Nephron (organoid): Measurements from ENCODE around the gene ANKRD24.
"Not testable (repeated sequence)": the region's sequence is repeated elsewhere in the genome, so short reads cannot be mapped to it uniquely, and the experiment has no call there.

Experiments
- H3K27ac Mint-ChIP-seq, 3 experiments: 2 replicates each; pipeline ENCODE4 v1.8.0; 2020; ENCODE audit warnings: mixed read lengths in 3 of 3, mild to moderate bottlenecking in 2 of 3, moderate library complexity in 1 of 3
- H3K27me3 Mint-ChIP-seq: 2 replicates; pipeline ENCODE4 v1.8.0; 2021; ENCODE audit warnings: low read depth, mild to moderate bottlenecking, moderate library complexity, mixed read lengths
- H3K36me3 Mint-ChIP-seq: 2 replicates; pipeline ENCODE4 v1.8.0; 2020; ENCODE audit warnings: low read depth, mixed read lengths
- H3K4me1 Mint-ChIP-seq: 2 replicates; pipeline ENCODE4 v1.8.0; 2020; ENCODE audit warnings: mixed read lengths
- H3K4me3 Mint-ChIP-seq, 3 experiments: 2 replicates each; pipeline ENCODE4 v1.8.0; 2020; ENCODE audit warnings: mild to moderate bottlenecking in 3 of 3, mixed read lengths in 3 of 3, moderate library complexity in 2 of 3
- H3K9me3 Mint-ChIP-seq: 2 replicates; pipeline ENCODE4 v1.8.0; 2020; ENCODE audit warnings: mixed read lengths
- CTCF ChIP-seq, 3 experiments: fragments of 200-600 bp; sonication (generic); IDR thresholded peaks; one replicate each; pipeline ENCODE4 v1.5.0; 2021; ENCODE audit warnings: antibody characterized with exemption in 3 of 3; ENCODE audit not compliant: unreplicated experiment in 3 of 3

Gene ANKRD24

GRCh38 chr19:4241824-4242430, 59.4 kb downstream of the ANKRD24 start:
- no peaks in the 10 kb centered on the region for H3K4me1 Mint-ChIP-seq
- no peak overlapping the region for H3K27ac Mint-ChIP-seq
- no peaks in the 10 kb centered on the region for H3K9me3 Mint-ChIP-seq
- H3K36me3 Mint-ChIP-seq, result no peaks in the 10 kb centered on the region
- no peak for TF ChIP-seq CTCF (IDR thresholded peaks at IDR 0.05; ENCODE audit: unreplicated experiment in 3 of 3)
- H3K4me3 Mint-ChIP-seq, result no peak overlapping the region
- H3K27me3 Mint-ChIP-seq, result no peaks in the 10 kb centered on the region

GRCh38 chr19:4245938-4246337, 63.4 kb downstream of the ANKRD24 start:
- not testable (repeated sequence) for H3K4me1 Mint-ChIP-seq, H3K27me3 Mint-ChIP-seq, H3K27ac Mint-ChIP-seq, H3K4me3 Mint-ChIP-seq, H3K9me3 Mint-ChIP-seq
- H3K36me3 Mint-ChIP-seq, result peaks cover 20% of the 10 kb centered on the region

- no peaks in the 10 kb centered on the region for H3K27me3 Mint-ChIP-seq
- H3K36me3 Mint-ChIP-seq, result peaks cover 31% of the 10 kb centered on the region
- H3K9me3 Mint-ChIP-seq, result no peaks in the 10 kb centered on the region
- TF ChIP-seq CTCF (IDR thresholded peaks at IDR 0.05; ENCODE audit: unreplicated experiment in 3 of 3), result peak; percentile 31 to 63 (median 39)
- H3K4me1 Mint-ChIP-seq, result no peaks in the 10 kb centered on the region
- H3K4me3 Mint-ChIP-seq, result peak within 1 kb of the TSS; percentile 86 to 92 (median 92)
- peak within 1 kb of the TSS; percentile 94 to 99 (median 98) for H3K27ac Mint-ChIP-seq
Observed at GRCh38 chr19:4246767-4247593, 64.5 kb downstream of the ANKRD24 start, which contains the start of gene YJU2. Gene YJU2 (plus strand): TSS chr19:4247080. CDS start chr19:4247147, 67 bp downstream.

- no peaks in the 10 kb centered on the region for H3K4me1 Mint-ChIP-seq
- H3K4me3 Mint-ChIP-seq, result no peak overlapping the region
- peaks cover 66% of the 10 kb centered on the region for H3K36me3 Mint-ChIP-seq
- no peak for TF ChIP-seq CTCF (IDR thresholded peaks at IDR 0.05; ENCODE audit: unreplicated experiment in 3 of 3)
- H3K27ac Mint-ChIP-seq, result no peak overlapping the region
- H3K27me3 Mint-ChIP-seq, result no peaks in the 10 kb centered on the region
- H3K9me3 Mint-ChIP-seq, result peaks cover 5% of the 10 kb centered on the region
Observed at GRCh38 chr19:4256563-4256962, 74.1 kb downstream of the ANKRD24 start.

GRCh38 chr19:4257025-4257424, 74.5 kb downstream of the ANKRD24 start:
- no peaks in the 10 kb centered on the region for H3K4me1 Mint-ChIP-seq
- no peak overlapping the region for H3K4me3 Mint-ChIP-seq
- peaks cover 5% of the 10 kb centered on the region for H3K9me3 Mint-ChIP-seq
- no peak overlapping the region for H3K27ac Mint-ChIP-seq
- H3K27me3 Mint-ChIP-seq, result no peaks in the 10 kb centered on the region
- H3K36me3 Mint-ChIP-seq, result peaks cover 61% of the 10 kb centered on the region
- no peak for TF ChIP-seq CTCF (IDR thresholded peaks at IDR 0.05; ENCODE audit: unreplicated experiment in 3 of 3)

GRCh38 chr19:4258181-4258580, 75.7 kb downstream of the ANKRD24 start:
- no peak overlapping the region for H3K4me3 Mint-ChIP-seq
- no peak for TF ChIP-seq CTCF (IDR thresholded peaks at IDR 0.05; ENCODE audit: unreplicated experiment in 3 of 3)

More at GRCh38 chr19:4258181-4258580, 75.7 kb downstream of the ANKRD24 start:
- no peaks in the 10 kb centered on the region for H3K4me1 Mint-ChIP-seq
- H3K9me3 Mint-ChIP-seq, result peaks cover 5% of the 10 kb centered on the region
- H3K27me3 Mint-ChIP-seq, result no peaks in the 10 kb centered on the region
- H3K27ac Mint-ChIP-seq, result no peak overlapping the region
- H3K36me3 Mint-ChIP-seq, result peaks cover 51% of the 10 kb centered on the region
